Measurements from ENCODE around the gene PIWIL4. TPM values are rescaled to one million over a fixed set of nuclear protein-coding genes. Genes with fewer than 3 reads are reported as not detected.

PIWIL4 gene
- polyA plus RNA-seq, 1 experiment = 1.0 TPM

DNA sequence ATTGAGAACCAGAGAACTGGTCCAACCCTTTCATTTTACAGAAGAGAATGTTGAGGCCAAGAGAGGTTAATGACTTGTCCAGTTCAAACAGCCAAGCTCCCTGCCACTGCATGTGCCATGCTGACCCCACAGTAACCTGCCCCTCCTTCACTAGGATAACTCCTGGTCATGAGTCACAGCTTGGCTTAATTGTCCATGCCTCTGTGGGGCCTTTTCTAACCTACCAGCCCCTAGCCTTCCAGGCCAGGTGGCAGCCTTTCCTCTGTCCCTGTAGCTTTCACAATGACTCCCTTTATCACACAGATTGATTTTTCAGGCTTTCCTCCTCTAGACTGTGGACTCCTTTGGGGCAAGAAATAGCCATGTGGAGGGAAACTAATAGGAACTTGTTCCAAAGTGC is 97.2 kb downstream of the PIWIL4 start:
- DNase-seq (ENCODE audit: low read depth, low spot score) = no peak
- POLR2A ChIA-PET = no interaction called here
- H3K27me3 ChIP-seq (ENCODE audit: control insufficient read depth, insufficient read depth, low read length) = peaks cover 24% of the 10 kb centered on the region
- CTCF ChIA-PET = no interaction called here
- no peaks in the 10 kb centered on the region for H3K9me3 ChIP-seq (ENCODE audit: control insufficient read depth, insufficient read depth, low read length)
- TF ChIP-seq, protein P1, sequence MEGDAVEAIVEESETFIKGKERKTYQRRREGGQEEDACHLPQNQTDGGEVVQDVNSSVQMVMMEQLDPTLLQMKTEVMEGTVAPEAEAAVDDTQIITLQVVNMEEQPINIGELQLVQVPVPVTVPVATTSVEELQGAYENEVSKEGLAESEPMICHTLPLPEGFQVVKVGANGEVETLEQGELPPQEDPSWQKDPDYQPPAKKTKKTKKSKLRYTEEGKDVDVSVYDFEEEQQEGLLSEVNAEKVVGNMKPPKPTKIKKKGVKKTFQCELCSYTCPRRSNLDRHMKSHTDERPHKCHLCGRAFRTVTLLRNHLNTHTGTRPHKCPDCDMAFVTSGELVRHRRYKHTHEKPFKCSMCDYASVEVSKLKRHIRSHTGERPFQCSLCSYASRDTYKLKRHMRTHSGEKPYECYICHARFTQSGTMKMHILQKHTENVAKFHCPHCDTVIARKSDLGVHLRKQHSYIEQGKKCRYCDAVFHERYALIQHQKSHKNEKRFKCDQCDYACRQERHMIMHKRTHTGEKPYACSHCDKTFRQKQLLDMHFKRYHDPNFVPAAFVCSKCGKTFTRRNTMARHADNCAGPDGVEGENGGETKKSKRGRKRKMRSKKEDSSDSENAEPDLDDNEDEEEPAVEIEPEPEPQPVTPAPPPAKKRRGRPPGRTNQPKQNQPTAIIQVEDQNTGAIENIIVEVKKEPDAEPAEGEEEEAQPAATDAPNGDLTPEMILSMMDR (IDR thresholded peaks at IDR 0.05; ENCODE audit: low read depth, low read length) = no peak
- H3K27ac ChIP-seq (ENCODE audit: low read depth, low read length) = no peak overlapping the region
- no peak overlapping the region for H3K4me3 ChIP-seq (ENCODE audit: low read depth, low read length)

DNA sequence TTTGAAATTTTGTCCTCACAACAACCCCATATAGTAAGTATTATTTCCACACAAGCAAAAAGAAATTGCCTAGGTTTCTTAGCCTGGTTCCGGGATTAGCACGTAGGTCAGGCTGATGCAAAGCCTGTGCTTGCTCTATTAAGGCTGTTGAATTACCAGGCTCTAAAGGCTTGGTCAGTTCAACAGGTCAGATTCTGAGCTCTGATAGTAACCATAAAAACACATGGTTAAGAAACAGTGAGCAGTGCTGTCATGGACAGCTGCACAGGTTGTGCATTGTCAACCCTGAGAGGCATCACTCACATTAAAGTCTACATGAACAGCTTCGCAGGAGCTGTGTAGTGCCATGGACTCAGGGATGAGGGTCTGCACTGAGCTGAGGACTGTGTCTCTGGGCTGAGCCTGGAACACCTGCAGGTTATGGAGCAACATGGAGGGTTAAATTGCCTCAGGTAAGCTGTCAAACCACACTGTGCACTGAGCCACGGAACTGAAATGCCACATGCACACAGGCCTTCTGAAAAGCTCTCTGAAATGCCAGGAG is 98.0 kb downstream of the PIWIL4 start:
- POLR2A ChIA-PET = no interaction called here
- Histone ChIP-seq H3K9me3 (ENCODE audit: control insufficient read depth, insufficient read depth, low read length) (no peaks in the 10 kb centered on the region), H3K27ac (ENCODE audit: low read depth, low read length) (no peak overlapping the region), H3K4me3 (ENCODE audit: low read depth, low read length) (no peak overlapping the region), H3K27me3 (ENCODE audit: control insufficient read depth, insufficient read depth, low read length) (peaks cover 21% of the 10 kb centered on the region)
- DNase-seq (ENCODE audit: low read depth, low spot score) = no peak
- CTCF ChIA-PET = interaction anchor here (0.8 kb wide), 1 partner anchor 43 kb away, joined by 4 read pairs; no protein-coding TSS in a partner anchor
- TF ChIP-seq, protein P1 (IDR thresholded peaks at IDR 0.05; ENCODE audit: low read depth, low read length) = no peak

DNA sequence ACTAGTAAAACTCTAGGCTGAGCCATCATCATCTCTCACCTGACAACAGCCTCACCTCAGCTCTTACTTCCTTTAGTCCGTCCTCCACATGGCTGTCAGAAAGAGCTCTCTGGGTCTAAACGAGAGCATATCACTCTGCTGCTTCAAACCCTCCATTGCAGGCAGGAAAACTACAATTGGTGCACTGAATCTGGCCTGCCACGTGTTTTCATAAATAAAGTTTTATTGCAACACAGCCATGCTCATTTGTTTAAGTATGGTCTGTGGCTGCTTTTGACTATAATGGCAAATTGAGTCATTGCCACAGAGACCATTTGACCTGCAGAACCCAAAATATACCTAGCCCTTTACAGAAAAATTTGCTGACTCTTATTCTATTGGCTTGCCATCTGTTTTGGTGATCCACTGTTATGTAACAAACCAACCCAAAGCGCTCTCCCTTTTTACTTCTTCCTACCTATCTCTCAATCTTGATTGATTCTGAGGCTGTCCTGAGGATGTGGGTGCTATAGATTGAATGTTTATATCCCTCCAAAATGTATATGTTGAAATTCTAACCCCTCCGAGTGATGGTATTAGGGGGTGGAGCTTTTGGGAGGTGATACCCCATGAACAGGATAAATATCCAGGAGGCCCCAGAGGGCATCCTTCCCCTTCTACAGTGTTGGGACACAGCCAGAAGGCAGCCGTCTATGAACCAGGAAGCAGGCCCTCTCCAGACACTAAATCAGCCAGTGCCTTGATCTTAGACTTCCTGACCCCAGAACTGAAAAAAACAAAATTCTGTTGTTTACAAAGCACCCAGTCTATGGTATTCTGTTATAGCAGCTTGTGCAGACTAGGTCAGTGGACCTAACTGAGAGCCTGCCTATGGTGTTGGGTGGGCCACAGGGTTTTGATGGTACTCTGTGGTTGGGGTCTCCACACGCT is 99.9 kb downstream of the PIWIL4 start:
- POLR2A ChIA-PET = no interaction called here
- Histone ChIP-seq H3K27me3 (ENCODE audit: control insufficient read depth, insufficient read depth, low read length) (peaks cover 19% of the 10 kb centered on the region), H3K9me3 (ENCODE audit: control insufficient read depth, insufficient read depth, low read length) (peaks cover 4% of the 10 kb centered on the region), H3K4me3 (ENCODE audit: low read depth, low read length) (no peak overlapping the region), H3K27ac (ENCODE audit: low read depth, low read length) (no peak overlapping the region)
- CTCF ChIA-PET = no interaction called here
- no peak for DNase-seq (ENCODE audit: low read depth, low spot score)
- TF ChIP-seq, protein P1 (IDR thresholded peaks at IDR 0.05; ENCODE audit: low read depth, low read length) = no peak

DNA sequence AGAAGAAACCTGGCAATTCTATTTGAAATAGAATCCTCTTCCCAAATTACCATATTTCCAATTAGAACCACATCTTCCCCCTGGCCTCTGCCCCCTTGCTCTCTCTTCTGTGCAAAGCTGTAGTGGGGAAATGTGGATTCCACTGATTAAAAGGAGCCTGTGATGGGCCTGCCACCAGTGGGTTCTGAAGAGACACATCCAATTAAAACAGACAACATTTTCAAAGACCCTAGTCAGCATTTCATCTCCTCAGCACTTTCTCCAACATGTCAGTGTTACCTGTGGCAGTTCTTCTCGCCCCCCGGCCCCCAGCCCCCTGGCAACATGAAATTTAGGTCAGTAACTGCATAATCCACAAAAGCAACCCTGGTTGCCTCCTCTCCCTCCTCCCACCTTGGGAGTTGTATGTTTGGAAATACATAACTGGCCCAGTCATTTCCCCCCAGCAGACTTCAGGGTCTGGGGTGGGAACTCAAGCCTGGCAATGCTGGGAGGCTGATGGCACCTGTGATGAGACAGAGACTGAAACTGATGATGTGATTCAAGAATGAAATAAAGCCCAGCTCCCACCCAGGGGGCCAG is 101.1 kb downstream of the PIWIL4 start:
- no peak overlapping the region for H3K4me3 ChIP-seq (ENCODE audit: low read depth, low read length)
- DNase-seq (ENCODE audit: low read depth, low spot score) = no peak
- no peak overlapping the region for H3K27ac ChIP-seq (ENCODE audit: low read depth, low read length)
- CTCF ChIA-PET = no interaction called here
- peaks cover 9% of the 10 kb centered on the region for H3K9me3 ChIP-seq (ENCODE audit: control insufficient read depth, insufficient read depth, low read length)
- TF ChIP-seq, protein P1 (IDR thresholded peaks at IDR 0.05; ENCODE audit: low read depth, low read length) = no peak
- POLR2A ChIA-PET = no interaction called here
- H3K27me3 ChIP-seq (ENCODE audit: control insufficient read depth, insufficient read depth, low read length) = peaks cover 14% of the 10 kb centered on the region

DNA sequence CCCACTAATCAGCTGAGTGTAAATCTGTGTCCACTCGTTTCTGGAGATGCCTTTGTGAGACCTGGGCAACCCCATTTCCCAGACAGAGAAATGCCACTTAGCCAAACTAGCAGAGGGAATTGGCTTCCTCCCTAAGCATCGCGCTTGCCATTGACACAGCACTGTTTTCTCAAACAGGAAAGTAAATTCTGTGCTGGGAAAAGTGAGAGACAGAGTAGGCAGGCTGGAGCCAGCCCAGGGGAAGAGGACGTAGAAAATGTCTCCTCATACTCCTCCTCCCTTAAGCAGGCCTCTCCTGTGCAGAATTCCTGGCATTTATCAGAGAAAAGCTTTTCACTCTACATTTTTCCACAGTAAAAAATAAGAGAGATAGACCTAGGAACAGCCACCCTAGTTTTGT is 101.9 kb downstream of the PIWIL4 start:
- H3K27ac ChIP-seq (ENCODE audit: low read depth, low read length) = no peak overlapping the region
- ChIA-PET CTCF (no interaction called here), POLR2A (no interaction called here)
- no peak overlapping the region for H3K4me3 ChIP-seq (ENCODE audit: low read depth, low read length)
- DNase-seq (ENCODE audit: low read depth, low spot score) = no peak
- peaks cover 9% of the 10 kb centered on the region for H3K9me3 ChIP-seq (ENCODE audit: control insufficient read depth, insufficient read depth, low read length)
- H3K27me3 ChIP-seq (ENCODE audit: control insufficient read depth, insufficient read depth, low read length) = peaks cover 12% of the 10 kb centered on the region
- TF ChIP-seq, protein P1 (IDR thresholded peaks at IDR 0.05; ENCODE audit: low read depth, low read length) = no peak
